ENCODE data around the gene MTFR2.
A peak's percentile ranks its signal among the peaks of the same experiment; 100 is the strongest.
"Not testable (repeated sequence)": the region's sequence is repeated elsewhere in the genome, so short reads cannot be mapped to it uniquely, and the experiment has no call there.

MTFR2 gene

DNA sequence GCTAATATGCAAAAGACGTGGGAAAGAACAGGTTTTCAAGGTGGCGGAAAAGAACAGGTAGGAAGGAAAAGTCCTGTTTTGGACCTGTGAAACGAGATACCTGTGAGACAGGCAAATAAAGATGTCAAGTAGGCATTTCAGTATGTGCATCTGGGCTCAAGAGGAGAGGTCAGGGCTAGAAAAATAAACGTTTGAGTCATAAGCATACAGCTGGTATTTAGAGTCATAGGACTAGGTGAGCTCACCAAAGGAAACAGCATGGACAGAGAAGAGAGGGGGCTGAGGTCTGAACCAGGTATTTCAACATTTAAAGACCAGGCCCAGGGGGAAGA lies 14.9 kb downstream of the MTFR2 start:
- no peak for DNase-seq (ENCODE audit: low spot score)

DNA sequence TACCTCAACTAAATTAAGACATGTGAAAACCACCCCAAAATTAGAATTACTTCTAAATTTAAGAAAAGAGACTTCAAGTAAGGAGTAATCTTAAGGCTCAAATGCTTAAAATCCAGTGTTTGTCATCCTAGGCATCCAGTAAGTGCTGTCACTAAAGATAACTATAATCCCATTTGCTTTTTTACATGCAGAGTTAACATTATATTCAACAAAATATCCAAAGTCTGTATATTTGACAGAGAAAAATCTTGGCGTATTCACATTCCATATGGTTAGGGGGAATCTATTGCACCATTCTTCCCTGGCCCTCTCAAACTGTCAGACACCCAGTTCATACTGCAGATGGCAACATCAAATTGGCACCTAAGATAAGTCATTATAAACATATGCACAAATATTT lies 17.4 kb downstream of the MTFR2 start:
- no peak for DNase-seq (ENCODE audit: low spot score)

GRCh38 chr6:136230219-136230853 lies 19.8 kb downstream of the MTFR2 start:
- DNase-seq (ENCODE audit: low spot score), result no peak

- DNase-seq (ENCODE audit: low spot score), result no peak
Observed at GRCh38 chr6:136228814-136229213, 21.3 kb downstream of the MTFR2 start.

- DNase-seq (ENCODE audit: low spot score), result no peak
Observed at GRCh38 chr6:136226674-136227377, 23.3 kb downstream of the MTFR2 start.

GRCh38 chr6:136226027-136226673 lies 24.0 kb downstream of the MTFR2 start:
- DNase-seq (ENCODE audit: low spot score), result peak; percentile 45

- peak; percentile 5 for DNase-seq (ENCODE audit: low spot score)
Observed at GRCh38 chr6:136225496-136225895, 24.6 kb downstream of the MTFR2 start.

- DNase-seq (ENCODE audit: low spot score), result not testable (repeated sequence)
Observed at GRCh38 chr6:136224974-136225373, 25.1 kb downstream of the MTFR2 start.

DNA sequence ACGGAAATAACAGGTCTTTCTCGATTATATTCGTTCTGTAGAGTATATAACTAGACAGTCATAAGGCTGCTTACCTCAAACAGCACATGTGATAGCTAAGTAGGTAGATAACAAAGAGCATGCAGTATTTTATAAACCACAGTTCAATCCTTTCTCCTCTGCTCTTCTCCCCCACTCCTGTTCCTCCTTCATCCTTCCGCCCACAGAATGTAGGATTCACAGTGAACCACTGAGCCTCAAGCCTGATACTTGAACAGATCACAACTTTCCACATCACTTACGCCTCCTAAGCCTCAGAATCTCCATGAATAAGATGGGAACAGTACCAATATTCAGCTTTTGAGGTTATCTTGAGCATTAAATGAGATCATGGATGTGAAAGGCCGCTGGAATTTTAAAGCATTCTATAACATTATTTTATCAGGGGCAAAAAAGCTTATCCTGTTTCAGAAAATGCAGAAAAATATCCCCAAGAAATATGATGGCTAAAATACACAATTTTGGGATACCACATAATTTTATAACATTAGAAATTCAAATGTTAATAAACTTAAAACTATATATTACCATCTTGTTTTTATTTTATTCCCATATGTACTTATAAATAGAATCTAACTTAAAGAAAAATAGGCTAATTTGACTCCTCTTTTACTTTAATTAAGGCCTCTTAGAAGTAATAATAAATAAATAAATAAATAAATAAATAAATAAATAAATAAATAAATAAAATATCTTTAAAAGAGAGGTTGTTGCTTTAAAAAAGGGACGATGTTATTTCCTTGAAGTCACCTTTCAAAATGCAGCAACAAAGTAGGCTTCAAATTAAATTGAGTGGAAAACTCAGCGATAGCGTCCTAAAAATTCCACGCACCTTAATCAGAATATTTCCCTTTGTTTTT lies 33.4 kb downstream of the MTFR2 start:
- DNase-seq (ENCODE audit: low spot score), result no peak

DNA sequence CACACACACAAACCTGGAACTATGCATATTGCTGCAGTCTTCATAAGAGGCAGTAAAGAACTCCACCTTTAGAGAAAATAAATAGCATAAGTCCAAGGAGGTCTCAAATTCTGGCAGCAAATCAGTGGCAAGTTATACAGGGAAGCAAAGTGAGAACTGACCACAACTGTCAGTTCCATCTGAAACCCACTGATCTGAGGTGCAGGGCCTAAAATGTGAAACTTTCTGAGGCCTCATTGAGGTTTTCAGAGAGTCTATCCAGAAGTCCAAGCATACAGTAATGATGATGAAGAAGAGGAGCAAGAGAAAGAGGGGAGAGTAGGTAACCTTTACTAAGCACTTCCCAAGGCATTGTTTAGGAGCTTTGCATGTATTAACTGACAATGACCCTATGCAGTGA lies 36.3 kb downstream of the MTFR2 start:
- DNase-seq (ENCODE audit: low spot score), result no peak

DNA sequence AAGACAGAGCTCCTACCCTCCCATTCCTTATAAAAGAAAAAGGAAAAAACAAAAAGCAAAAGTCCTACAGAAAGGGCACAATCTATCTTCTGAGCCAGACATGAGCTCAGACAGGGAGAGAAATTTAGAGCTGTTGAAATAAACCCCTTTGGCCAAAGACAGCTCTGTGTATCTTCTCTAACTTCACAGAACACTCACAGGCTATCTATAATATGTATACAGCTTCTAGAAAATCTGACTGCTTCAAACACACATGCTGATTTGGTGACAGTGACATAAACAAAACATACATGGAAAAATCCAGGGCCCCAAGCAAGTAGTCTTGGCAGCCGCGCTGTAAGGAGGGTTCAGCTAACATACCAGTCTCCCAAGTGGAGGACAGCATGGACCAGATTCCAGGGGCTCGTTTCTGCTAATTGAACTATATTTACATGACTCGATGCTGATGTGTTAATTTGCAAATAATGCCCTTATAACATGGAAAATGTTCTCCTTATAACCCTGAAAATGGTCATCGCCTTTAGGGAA lies 37.0 kb downstream of the MTFR2 start:
- no peak for DNase-seq (ENCODE audit: low spot score)

GRCh38 chr6:136212608-136213007 lies 37.5 kb downstream of the MTFR2 start:
- DNase-seq (ENCODE audit: low spot score), result no peak

- DNase-seq (ENCODE audit: low spot score), result no peak
Observed at GRCh38 chr6:136210398-136211165, 39.5 kb downstream of the MTFR2 start.

DNA sequence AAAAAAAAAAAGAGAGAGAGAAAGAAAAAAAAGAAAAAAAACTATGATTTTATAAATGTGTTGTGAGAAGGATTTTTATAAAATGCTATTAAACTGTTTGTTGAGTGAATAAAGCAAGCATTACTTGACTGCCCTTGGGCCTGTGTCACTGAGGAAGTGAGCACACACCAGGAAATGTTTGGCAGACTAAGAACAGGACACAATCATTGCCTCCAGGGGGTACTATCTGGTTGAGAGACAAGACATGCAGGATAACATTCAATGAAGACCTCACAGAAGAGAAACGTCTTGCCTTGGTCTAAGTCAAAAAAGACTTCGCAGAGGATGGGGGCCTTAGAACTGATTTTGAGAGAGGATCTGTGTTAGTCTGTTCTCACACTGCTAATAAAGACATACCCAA lies 40.6 kb downstream of the MTFR2 start:
- no peak for DNase-seq (ENCODE audit: low spot score)

DNA sequence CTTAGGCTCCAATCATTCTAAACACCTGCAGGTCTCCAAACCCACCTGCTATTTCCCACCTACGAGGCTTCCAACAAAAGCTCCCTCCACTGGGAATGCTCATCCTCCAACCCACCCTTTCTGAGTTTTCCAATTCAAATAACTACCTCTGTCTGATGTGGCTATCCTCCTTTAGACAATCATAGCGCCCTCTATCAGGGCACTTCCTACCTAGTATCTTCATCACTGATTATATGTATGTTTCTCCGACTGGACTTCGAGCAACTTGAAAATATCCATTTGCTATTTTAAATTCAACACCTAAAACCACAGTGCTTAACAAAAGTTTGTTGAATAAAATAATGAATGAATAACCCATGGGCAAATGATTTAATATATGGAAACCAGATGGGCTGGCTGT lies 41.3 kb downstream of the MTFR2 start:
- no peak for DNase-seq (ENCODE audit: low spot score)

DNA sequence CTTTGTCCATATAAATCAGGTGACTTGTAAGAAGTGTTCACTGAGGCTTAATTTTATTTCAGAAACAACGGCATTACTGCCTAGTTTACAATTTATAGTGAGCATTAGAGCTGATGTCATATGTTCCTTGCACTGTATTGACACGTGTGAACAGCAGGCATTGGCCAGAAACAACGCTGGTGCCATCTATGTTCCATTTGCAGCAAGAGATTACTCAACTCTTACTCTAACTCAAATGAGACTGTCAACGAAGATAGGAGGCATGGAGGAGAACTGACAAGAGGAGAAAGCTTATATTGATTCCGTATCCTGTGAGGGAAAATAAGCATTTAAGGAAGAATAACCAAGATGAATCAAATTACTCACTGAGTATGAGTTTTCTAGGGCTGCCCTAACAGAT lies 48.4 kb downstream of the MTFR2 start:
- no peak for DNase-seq (ENCODE audit: low spot score)

GRCh38 chr6:136192902-136193301 lies 57.2 kb downstream of the MTFR2 start:
- no peak for DNase-seq (ENCODE audit: low spot score)

DNA sequence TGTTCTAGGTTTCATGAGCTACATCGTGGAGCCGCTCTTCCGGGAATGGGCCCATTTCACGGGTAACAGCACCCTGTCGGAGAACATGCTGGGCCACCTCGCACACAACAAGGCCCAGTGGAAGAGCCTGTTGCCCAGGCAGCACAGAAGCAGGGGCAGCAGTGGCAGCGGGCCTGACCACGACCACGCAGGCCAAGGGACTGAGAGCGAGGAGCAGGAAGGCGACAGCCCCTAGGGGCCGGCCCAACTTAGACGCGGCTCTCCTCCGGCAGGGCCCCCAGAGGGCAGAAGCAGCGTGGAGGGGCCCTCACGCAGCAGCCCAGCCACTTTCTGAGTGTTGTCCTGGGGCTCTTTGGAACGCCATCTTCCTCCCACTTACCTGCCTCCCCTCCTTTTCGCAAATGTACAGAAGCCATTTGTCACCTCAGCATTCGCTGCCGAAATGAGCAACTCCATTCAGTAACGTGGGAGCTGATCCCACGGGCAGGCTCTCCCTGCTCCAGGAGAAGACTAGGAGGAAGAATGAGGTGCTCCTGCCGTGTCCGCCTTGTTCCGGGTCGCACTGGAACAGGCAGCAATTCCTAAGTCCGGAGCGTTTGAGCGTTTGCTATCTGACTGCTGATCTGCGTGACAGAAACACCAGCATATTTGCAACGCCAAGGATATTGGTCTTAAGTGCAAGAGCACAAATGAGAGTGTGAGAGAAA lies 58.4 kb downstream of the MTFR2 start:
- DNase-seq (ENCODE audit: low spot score), result no peak

GRCh38 chr6:136189104-136189503 lies 61.0 kb downstream of the MTFR2 start:
- DNase-seq (ENCODE audit: low spot score), result no peak

DNA sequence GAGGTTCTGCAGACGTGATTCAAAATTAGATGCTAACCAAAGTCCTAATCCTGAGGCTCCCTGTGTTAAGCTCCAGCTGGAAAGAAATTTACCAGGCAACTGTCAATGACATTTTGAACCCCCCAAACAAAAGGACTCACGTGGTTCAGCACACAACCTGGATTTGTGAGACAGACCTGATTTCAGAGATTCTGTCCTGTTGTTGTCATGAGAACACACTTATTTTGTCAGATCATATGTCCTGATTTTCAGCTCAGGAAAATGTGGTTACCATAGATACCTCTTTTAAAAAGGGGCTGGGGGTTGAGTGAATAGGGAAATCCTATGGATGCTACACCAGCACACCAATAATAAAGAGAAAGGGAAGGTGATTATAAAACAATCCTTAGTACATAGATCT lies 61.6 kb downstream of the MTFR2 start:
- DNase-seq (ENCODE audit: low spot score), result peak; percentile 47
